Astrocyte (in vitro differentiated cells and primary cell): ENCODE results near the gene WSCD1. TPM values are rescaled to one million over a fixed set of nuclear protein-coding genes. Genes with fewer than 3 reads are reported as not detected.

Experiments used
- DNase-seq: peaks from one replicate; pipeline ENCODE4 v3.0.0-alpha.2; 2010; ENCODE audit warnings: low read depth
- FAIRE-seq: peaks from 2 replicates; lab custom pipeline; 2011; peaks lifted over from hg19 to GRCh38; lab: Jason Lieb, UNC
- H2AFZ ChIP-seq: 2 replicates; pipeline ENCODE4 v1.6.0; 2012; ENCODE audit warnings: low read depth, low read length, inconsistent platforms
- H3K27ac ChIP-seq: 2 replicates; pipeline ENCODE4 v1.5.1; 2011; ENCODE audit warnings: low read depth, low read length, inconsistent platforms
- H3K27me3 ChIP-seq: 2 replicates; pipeline ENCODE4 v1.6.0; 2011; ENCODE audit warnings: low read length, inconsistent platforms; ENCODE audit not compliant: insufficient read depth
- H3K36me3 ChIP-seq: 2 replicates; pipeline ENCODE4 v1.5.1; 2011; ENCODE audit warnings: low read length, inconsistent platforms; ENCODE audit not compliant: insufficient read depth
- H3K4me1 ChIP-seq: 2 replicates; pipeline ENCODE4 v1.5.1; 2011; ENCODE audit warnings: low read length, inconsistent platforms; ENCODE audit not compliant: insufficient read depth
- H3K4me2 ChIP-seq: 2 replicates; pipeline ENCODE4 v1.6.0; 2012; ENCODE audit warnings: low read length, inconsistent platforms
- H3K4me3 ChIP-seq: 2 replicates; pipeline ENCODE4 v1.5.1; 2011; ENCODE audit warnings: low read depth, mild to moderate bottlenecking, low read length, inconsistent platforms; ENCODE audit not compliant: insufficient read depth
- H3K79me2 ChIP-seq: 2 replicates; pipeline ENCODE4 v1.6.0; 2012; ENCODE audit warnings: mild to moderate bottlenecking, low read length, inconsistent platforms; ENCODE audit not compliant: insufficient read depth
- H3K9ac ChIP-seq: 2 replicates; pipeline ENCODE4 v1.6.0; 2012; ENCODE audit warnings: mild to moderate bottlenecking, low read length, inconsistent platforms
- H3K9me3 ChIP-seq: 2 replicates; pipeline ENCODE4 v1.5.1; 2012; ENCODE audit warnings: low read depth, mild to moderate bottlenecking, low read length, inconsistent platforms; ENCODE audit not compliant: insufficient read depth
- H4K20me1 ChIP-seq: 2 replicates; pipeline ENCODE4 v1.6.0; 2012; ENCODE audit warnings: low read length, inconsistent platforms; ENCODE audit not compliant: insufficient read depth
- H3K27ac Mint-ChIP-seq: one replicate; pipeline ENCODE4 v1.8.0; 2021; ENCODE audit warnings: mild to moderate bottlenecking, mixed read lengths; ENCODE audit not compliant: unreplicated experiment
- H3K27me3 Mint-ChIP-seq: one replicate; pipeline ENCODE4 v1.8.0; 2021; ENCODE audit warnings: low read depth, mixed read lengths; ENCODE audit not compliant: unreplicated experiment
- H3K36me3 Mint-ChIP-seq: one replicate; pipeline ENCODE4 v1.8.0; 2021; ENCODE audit warnings: low read depth, mixed read lengths; ENCODE audit not compliant: unreplicated experiment
- H3K4me1 Mint-ChIP-seq: one replicate; pipeline ENCODE4 v1.8.0; 2021; ENCODE audit warnings: low read depth, mixed read lengths; ENCODE audit not compliant: unreplicated experiment
- H3K4me3 Mint-ChIP-seq: one replicate; pipeline ENCODE4 v1.8.0; 2021; ENCODE audit warnings: mild to moderate bottlenecking, moderate library complexity, mixed read lengths; ENCODE audit not compliant: unreplicated experiment
- H3K9me3 Mint-ChIP-seq: one replicate; pipeline ENCODE4 v1.8.0; 2021; ENCODE audit warnings: mild to moderate bottlenecking, mixed read lengths; ENCODE audit not compliant: unreplicated experiment
- CTCF ChIP-seq: IDR thresholded peaks from 2 replicates; pipeline ENCODE4 v1.5.1; 2011; ENCODE audit warnings: low read depth, mild to moderate bottlenecking, inconsistent platforms, low read length, moderate library complexity; ENCODE audit not compliant: insufficient read depth
- EZH2 ChIP-seq: IDR thresholded peaks from 2 replicates; pipeline ENCODE4 v1.6.1; 2012; ENCODE audit warnings: mild to moderate bottlenecking, low read length, inconsistent platforms; ENCODE audit not compliant: insufficient read depth
- total RNA-seq: library from RNA; stranded (reverse); gene quantifications from 2 replicates; pipeline ENCODE4 v1.2.1, GENCODE V29; 2021

Gene WSCD1
- total RNA-seq, 1 donor from 2014 or later: 3.9 TPM

GRCh38 chr17:6023036-6023831, 46.9 kb upstream of the WSCD1 start:
- TF ChIP-seq CTCF: no peak
- no peak for TF ChIP-seq EZH2
- FAIRE-seq: no peak
- no peaks in the 10 kb centered on the region for H3K4me1 ChIP-seq
- Mint-ChIP-seq H3K27me3 (peaks cover 35% of the 10 kb centered on the region), H3K9me3 (peaks cover 6% of the 10 kb centered on the region), H3K4me3 (no peak overlapping the region), H3K36me3 (peaks cover 1% of the 10 kb centered on the region), H3K4me1 (peaks cover 15% of the 10 kb centered on the region), H3K27ac (no peak overlapping the region)
- H3K9me3 ChIP-seq: peaks cover 3% of the 10 kb centered on the region
- no peak overlapping the region for H3K4me3 ChIP-seq
- H4K20me1 ChIP-seq: no peaks in the 10 kb centered on the region
- H3K4me2 ChIP-seq: no peak overlapping the region
- no peak overlapping the region for H3K9ac ChIP-seq
- DNase-seq: no peak
- no peak overlapping the region for H3K27ac ChIP-seq
- H3K79me2 ChIP-seq: no peaks in the 10 kb centered on the region
- H3K27me3 ChIP-seq: peaks cover 2% of the 10 kb centered on the region
- no peak overlapping the region for H2AFZ ChIP-seq
- no peaks in the 10 kb centered on the region for H3K36me3 ChIP-seq

GRCh38 chr17:6024576-6024975, 45.6 kb upstream of the WSCD1 start:
- H3K4me2 ChIP-seq: no peak overlapping the region
- H3K9me3 Mint-ChIP-seq: peaks cover 6% of the 10 kb centered on the region
- H2AFZ ChIP-seq: no peak overlapping the region
- peaks cover 3% of the 10 kb centered on the region for H3K9me3 ChIP-seq
- H3K4me1 ChIP-seq: no peaks in the 10 kb centered on the region
- no peak overlapping the region for H3K4me3 Mint-ChIP-seq
- no peak overlapping the region for H3K27ac Mint-ChIP-seq
- H3K36me3 Mint-ChIP-seq: peaks cover 1% of the 10 kb centered on the region
- peaks cover 33% of the 10 kb centered on the region for H3K27me3 Mint-ChIP-seq
- no peak for FAIRE-seq
- no peak overlapping the region for H3K9ac ChIP-seq
- peaks cover 2% of the 10 kb centered on the region for H3K27me3 ChIP-seq
- H3K4me3 ChIP-seq: no peak overlapping the region
- H3K4me1 Mint-ChIP-seq: peaks cover 15% of the 10 kb centered on the region
- H3K36me3 ChIP-seq: no peaks in the 10 kb centered on the region
- no peak for TF ChIP-seq CTCF
- no peak for TF ChIP-seq EZH2
- DNase-seq: no peak
- H4K20me1 ChIP-seq: no peaks in the 10 kb centered on the region
- H3K27ac ChIP-seq: no peak overlapping the region
- no peaks in the 10 kb centered on the region for H3K79me2 ChIP-seq
